Hepatocyte (in vitro differentiated cells): ENCODE results near the gene E2F3.

Experiments used
- EZH2phosphoT487 ChIP-seq: fragments of 200-600 bp; sonication (generic); IDR thresholded peaks from one replicate; pipeline ENCODE4 v1.6.1; 2018; ENCODE audit warnings: antibody characterized with exemption, mild to moderate bottlenecking, low read depth, moderate library complexity; ENCODE audit not compliant: unreplicated experiment, severe bottlenecking
- TF ChIP-seq, protein P1 (sequence below): fragments of 200-600 bp; sonication (generic); IDR thresholded peaks from 2 replicates; pipeline ENCODE4 v1.5.1; 2016; ENCODE audit warnings: antibody characterized with exemption, mild to moderate bottlenecking; ENCODE audit not compliant: poor library complexity

DNA sequence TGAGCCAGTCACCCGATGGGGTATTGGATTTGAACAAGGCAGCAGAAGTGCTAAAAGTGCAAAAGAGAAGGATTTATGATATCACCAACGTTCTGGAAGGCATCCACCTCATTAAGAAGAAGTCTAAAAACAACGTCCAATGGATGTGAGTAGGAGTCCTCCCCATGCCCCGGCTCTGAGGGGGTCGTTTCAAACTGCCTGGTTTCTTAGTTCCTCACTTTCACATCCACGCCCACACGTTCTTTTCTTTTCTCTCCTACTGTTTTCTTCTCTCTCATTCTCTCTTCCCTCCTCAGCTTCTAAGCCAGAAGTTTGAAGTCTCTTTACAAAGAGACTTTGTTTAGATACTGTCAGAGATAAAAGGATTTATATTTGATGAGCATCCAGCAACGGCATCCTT lies 79.6 kb downstream of the E2F3 start:
- TF ChIP-seq EZH2phosphoT487, result no peak
- TF ChIP-seq, protein P1, sequence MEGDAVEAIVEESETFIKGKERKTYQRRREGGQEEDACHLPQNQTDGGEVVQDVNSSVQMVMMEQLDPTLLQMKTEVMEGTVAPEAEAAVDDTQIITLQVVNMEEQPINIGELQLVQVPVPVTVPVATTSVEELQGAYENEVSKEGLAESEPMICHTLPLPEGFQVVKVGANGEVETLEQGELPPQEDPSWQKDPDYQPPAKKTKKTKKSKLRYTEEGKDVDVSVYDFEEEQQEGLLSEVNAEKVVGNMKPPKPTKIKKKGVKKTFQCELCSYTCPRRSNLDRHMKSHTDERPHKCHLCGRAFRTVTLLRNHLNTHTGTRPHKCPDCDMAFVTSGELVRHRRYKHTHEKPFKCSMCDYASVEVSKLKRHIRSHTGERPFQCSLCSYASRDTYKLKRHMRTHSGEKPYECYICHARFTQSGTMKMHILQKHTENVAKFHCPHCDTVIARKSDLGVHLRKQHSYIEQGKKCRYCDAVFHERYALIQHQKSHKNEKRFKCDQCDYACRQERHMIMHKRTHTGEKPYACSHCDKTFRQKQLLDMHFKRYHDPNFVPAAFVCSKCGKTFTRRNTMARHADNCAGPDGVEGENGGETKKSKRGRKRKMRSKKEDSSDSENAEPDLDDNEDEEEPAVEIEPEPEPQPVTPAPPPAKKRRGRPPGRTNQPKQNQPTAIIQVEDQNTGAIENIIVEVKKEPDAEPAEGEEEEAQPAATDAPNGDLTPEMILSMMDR, result no peak
